GM19455 (cell line): ENCODE measurements around the gene C7orf57.
"Not testable (repeated sequence)": the region's sequence is repeated elsewhere in the genome, so short reads cannot be mapped to it uniquely, and the experiment has no call there.

Source experiments
- ATAC-seq: cut with Tn5 transposase; IDR thresholded peaks from one replicate; pipeline ENCODE4 v1.9.1; 2021; ENCODE audit not compliant: unreplicated experiment

Gene C7orf57

GRCh38 chr7:48033922-48034321 lies 1.4 kb upstream of the C7orf57 start:
- ATAC-seq = no peak

GRCh38 chr7:48035967-48036478 lies 680 bp downstream of the C7orf57 start:
- ATAC-seq = no peak

- ATAC-seq = no peak
Measured at GRCh38 chr7:48038815-48039506, 3.6 kb downstream of the C7orf57 start.

GRCh38 chr7:48040944-48041652 lies 5.8 kb downstream of the C7orf57 start:
- ATAC-seq = no peak

GRCh38 chr7:48041653-48041970 lies 6.3 kb downstream of the C7orf57 start:
- ATAC-seq = no peak

- no peak for ATAC-seq
Measured at GRCh38 chr7:48042216-48042615, 6.9 kb downstream of the C7orf57 start.

GRCh38 chr7:48042636-48043035 lies 7.3 kb downstream of the C7orf57 start:
- no peak for ATAC-seq

- ATAC-seq = no peak
Measured at GRCh38 chr7:48045195-48045765, 9.9 kb downstream of the C7orf57 start.

GRCh38 chr7:48046458-48046857 lies 11.1 kb downstream of the C7orf57 start:
- ATAC-seq = no peak

- ATAC-seq = no peak
Measured at GRCh38 chr7:48048113-48048512, 12.8 kb downstream of the C7orf57 start.

GRCh38 chr7:48049850-48050249 lies 14.5 kb downstream of the C7orf57 start:
- no peak for ATAC-seq

- ATAC-seq = no peak
Measured at GRCh38 chr7:48052748-48053147, 17.4 kb downstream of the C7orf57 start.

- ATAC-seq = no peak
Measured at GRCh38 chr7:48053736-48054135, 18.4 kb downstream of the C7orf57 start.

GRCh38 chr7:48058990-48059389 lies 23.6 kb downstream of the C7orf57 start:
- ATAC-seq = no peak

- ATAC-seq = no peak
Measured at GRCh38 chr7:48059706-48060105, 24.4 kb downstream of the C7orf57 start.

- no peak for ATAC-seq
Measured at GRCh38 chr7:48063985-48064384, 28.6 kb downstream of the C7orf57 start.

GRCh38 chr7:48067475-48067874 lies 32.1 kb downstream of the C7orf57 start:
- no peak for ATAC-seq

GRCh38 chr7:48074204-48074654 lies 38.9 kb downstream of the C7orf57 start:
- ATAC-seq = no peak

GRCh38 chr7:48077423-48077822 lies 42.1 kb downstream of the C7orf57 start:
- ATAC-seq = no peak

GRCh38 chr7:48078470-48078869 lies 43.1 kb downstream of the C7orf57 start:
- no peak for ATAC-seq

GRCh38 chr7:48082378-48082777 lies 47.0 kb downstream of the C7orf57 start:
- ATAC-seq = not testable (repeated sequence)
